G401.6 (cell line): Measurements from ENCODE around the gene C5orf58.
"Not testable (repeated sequence)": the region's sequence is repeated elsewhere in the genome, so short reads cannot be mapped to it uniquely, and the experiment has no call there.

Experiments used
- FAIRE-seq: peaks from 2 replicates; lab custom pipeline; 2012; peaks lifted over from hg19 to GRCh38; lab: Jason Lieb, UNC

The C5orf58 gene

GRCh38 chr5:170223906-170224305, 8.9 kb upstream of the C5orf58 start:
- FAIRE-seq = no peak

GRCh38 chr5:170225326-170226128, 7.3 kb upstream of the C5orf58 start:
- FAIRE-seq = no peak

- no peak for FAIRE-seq
These were observed 6.6 kb upstream of the C5orf58 start for GRCh38 chr5:170226129-170226615.

GRCh38 chr5:170226661-170227060, 6.1 kb upstream of the C5orf58 start:
- no peak for FAIRE-seq

- no peak for FAIRE-seq
These were observed 3.9 kb upstream of the C5orf58 start for GRCh38 chr5:170228762-170229435.

- no peak for FAIRE-seq
These were observed 640 bp downstream of the C5orf58 start for GRCh38 chr5:170233358-170233892.

- FAIRE-seq = no peak
These were observed 3.4 kb downstream of the C5orf58 start for GRCh38 chr5:170235876-170236864.

GRCh38 chr5:170238456-170239196, 5.8 kb downstream of the C5orf58 start:
- FAIRE-seq = no peak

GRCh38 chr5:170245436-170245835, 12.7 kb downstream of the C5orf58 start:
- not testable (repeated sequence) for FAIRE-seq

GRCh38 chr5:170246126-170246870, 13.5 kb downstream of the C5orf58 start:
- FAIRE-seq = no peak

GRCh38 chr5:170247363-170247762, 14.6 kb downstream of the C5orf58 start:
- FAIRE-seq = no peak

- no peak for FAIRE-seq
These were observed 15.6 kb downstream of the C5orf58 start for GRCh38 chr5:170248172-170248930.

- not testable (repeated sequence) for FAIRE-seq
These were observed 16.1 kb downstream of the C5orf58 start for GRCh38 chr5:170248931-170249227.

- FAIRE-seq = no peak
These were observed 16.6 kb downstream of the C5orf58 start for GRCh38 chr5:170249355-170249754.

- no peak for FAIRE-seq
These were observed 18.1 kb downstream of the C5orf58 start for GRCh38 chr5:170250810-170251317.

GRCh38 chr5:170251462-170251861, 18.7 kb downstream of the C5orf58 start:
- FAIRE-seq = no peak

GRCh38 chr5:170252109-170252508, 19.3 kb downstream of the C5orf58 start:
- FAIRE-seq = no peak

GRCh38 chr5:170252720-170253350, 20.1 kb downstream of the C5orf58 start:
- no peak for FAIRE-seq

- FAIRE-seq = no peak
These were observed 21.3 kb downstream of the C5orf58 start for GRCh38 chr5:170254056-170254455.
